ENCODE measurements around the gene PRKG1. TPM values are rescaled to one million over a fixed set of nuclear protein-coding genes. Genes with fewer than 3 reads are reported as not detected.

The PRKG1 gene
- total and polyA plus RNA-seq, 4 donors, result 0.46 to 5.1 (median 1.5) TPM

DNA sequence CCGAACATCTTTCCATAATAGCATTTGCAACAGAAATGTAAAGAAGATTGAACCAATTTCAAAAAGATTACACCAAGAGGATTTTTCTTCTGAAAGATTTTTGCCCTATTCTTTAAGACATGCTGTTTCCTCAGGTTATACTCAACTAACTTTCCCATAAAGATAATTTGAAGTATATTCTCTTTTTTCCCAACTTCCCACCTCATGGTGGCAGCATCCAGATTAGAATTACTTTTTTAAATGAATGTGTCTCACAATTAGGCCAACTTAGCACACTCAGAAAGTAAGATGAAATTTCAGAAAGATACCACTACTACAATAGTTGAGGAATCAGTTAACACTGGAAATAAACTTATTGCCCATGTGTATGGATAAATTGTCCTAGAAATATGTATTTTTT is 803.3 kb downstream of the PRKG1 start:
- H3K4me1 ChIP-seq (ENCODE audit: control insufficient read depth in 4 of 4, insufficient read depth in 4 of 4, low read length in 3 of 4), result no peaks in the 10 kb centered on the region
- H3K9me3 ChIP-seq (ENCODE audit: control insufficient read depth in 4 of 4, low read length in 3 of 4), result no peaks in the 10 kb centered on the region
- 86% methylated on average over 1 of the region's 1 CpG for WGBS
- TF ChIP-seq JUND (IDR thresholded peaks at IDR 0.05), result no peak
- TF ChIP-seq, protein P1, sequence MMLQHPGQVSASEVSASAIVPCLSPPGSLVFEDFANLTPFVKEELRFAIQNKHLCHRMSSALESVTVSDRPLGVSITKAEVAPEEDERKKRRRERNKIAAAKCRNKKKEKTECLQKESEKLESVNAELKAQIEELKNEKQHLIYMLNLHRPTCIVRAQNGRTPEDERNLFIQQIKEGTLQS (IDR thresholded peaks at IDR 0.05), result no peak
- no peak for TF ChIP-seq HNF4G (IDR thresholded peaks at IDR 0.05)
- TF ChIP-seq FOXA1 (IDR thresholded peaks at IDR 0.05), result no peak
- no peak for TF ChIP-seq RAD21 (IDR thresholded peaks at IDR 0.05)
- TF ChIP-seq YY1 (IDR thresholded peaks at IDR 0.05), result no peak
- TF ChIP-seq EGR1 (IDR thresholded peaks at IDR 0.05; ENCODE audit: low read depth in 2 of 2), result no peak
- TF ChIP-seq HNF4A (conservative IDR thresholded peaks at IDR 0.05), result no peak
- TF ChIP-seq, protein P2, sequence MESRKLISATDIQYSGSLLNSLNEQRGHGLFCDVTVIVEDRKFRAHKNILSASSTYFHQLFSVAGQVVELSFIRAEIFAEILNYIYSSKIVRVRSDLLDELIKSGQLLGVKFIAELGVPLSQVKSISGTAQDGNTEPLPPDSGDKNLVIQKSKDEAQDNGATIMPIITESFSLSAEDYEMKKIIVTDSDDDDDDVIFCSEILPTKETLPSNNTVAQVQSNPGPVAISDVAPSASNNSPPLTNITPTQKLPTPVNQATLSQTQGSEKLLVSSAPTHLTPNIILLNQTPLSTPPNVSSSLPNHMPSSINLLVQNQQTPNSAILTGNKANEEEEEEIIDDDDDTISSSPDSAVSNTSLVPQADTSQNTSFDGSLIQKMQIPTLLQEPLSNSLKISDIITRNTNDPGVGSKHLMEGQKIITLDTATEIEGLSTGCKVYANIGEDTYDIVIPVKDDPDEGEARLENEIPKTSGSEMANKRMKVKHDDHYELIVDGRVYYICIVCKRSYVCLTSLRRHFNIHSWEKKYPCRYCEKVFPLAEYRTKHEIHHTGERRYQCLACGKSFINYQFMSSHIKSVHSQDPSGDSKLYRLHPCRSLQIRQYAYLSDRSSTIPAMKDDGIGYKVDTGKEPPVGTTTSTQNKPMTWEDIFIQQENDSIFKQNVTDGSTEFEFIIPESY (IDR thresholded peaks at IDR 0.05), result no peak
- no peak for TF ChIP-seq NR2F2 (IDR thresholded peaks at IDR 0.05)
- TF ChIP-seq, protein P3, sequence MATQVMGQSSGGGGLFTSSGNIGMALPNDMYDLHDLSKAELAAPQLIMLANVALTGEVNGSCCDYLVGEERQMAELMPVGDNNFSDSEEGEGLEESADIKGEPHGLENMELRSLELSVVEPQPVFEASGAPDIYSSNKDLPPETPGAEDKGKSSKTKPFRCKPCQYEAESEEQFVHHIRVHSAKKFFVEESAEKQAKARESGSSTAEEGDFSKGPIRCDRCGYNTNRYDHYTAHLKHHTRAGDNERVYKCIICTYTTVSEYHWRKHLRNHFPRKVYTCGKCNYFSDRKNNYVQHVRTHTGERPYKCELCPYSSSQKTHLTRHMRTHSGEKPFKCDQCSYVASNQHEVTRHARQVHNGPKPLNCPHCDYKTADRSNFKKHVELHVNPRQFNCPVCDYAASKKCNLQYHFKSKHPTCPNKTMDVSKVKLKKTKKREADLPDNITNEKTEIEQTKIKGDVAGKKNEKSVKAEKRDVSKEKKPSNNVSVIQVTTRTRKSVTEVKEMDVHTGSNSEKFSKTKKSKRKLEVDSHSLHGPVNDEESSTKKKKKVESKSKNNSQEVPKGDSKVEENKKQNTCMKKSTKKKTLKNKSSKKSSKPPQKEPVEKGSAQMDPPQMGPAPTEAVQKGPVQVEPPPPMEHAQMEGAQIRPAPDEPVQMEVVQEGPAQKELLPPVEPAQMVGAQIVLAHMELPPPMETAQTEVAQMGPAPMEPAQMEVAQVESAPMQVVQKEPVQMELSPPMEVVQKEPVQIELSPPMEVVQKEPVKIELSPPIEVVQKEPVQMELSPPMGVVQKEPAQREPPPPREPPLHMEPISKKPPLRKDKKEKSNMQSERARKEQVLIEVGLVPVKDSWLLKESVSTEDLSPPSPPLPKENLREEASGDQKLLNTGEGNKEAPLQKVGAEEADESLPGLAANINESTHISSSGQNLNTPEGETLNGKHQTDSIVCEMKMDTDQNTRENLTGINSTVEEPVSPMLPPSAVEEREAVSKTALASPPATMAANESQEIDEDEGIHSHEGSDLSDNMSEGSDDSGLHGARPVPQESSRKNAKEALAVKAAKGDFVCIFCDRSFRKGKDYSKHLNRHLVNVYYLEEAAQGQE (IDR thresholded peaks at IDR 0.05), result no peak
- TF ChIP-seq, protein P4, sequence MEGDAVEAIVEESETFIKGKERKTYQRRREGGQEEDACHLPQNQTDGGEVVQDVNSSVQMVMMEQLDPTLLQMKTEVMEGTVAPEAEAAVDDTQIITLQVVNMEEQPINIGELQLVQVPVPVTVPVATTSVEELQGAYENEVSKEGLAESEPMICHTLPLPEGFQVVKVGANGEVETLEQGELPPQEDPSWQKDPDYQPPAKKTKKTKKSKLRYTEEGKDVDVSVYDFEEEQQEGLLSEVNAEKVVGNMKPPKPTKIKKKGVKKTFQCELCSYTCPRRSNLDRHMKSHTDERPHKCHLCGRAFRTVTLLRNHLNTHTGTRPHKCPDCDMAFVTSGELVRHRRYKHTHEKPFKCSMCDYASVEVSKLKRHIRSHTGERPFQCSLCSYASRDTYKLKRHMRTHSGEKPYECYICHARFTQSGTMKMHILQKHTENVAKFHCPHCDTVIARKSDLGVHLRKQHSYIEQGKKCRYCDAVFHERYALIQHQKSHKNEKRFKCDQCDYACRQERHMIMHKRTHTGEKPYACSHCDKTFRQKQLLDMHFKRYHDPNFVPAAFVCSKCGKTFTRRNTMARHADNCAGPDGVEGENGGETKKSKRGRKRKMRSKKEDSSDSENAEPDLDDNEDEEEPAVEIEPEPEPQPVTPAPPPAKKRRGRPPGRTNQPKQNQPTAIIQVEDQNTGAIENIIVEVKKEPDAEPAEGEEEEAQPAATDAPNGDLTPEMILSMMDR (IDR thresholded peaks at IDR 0.05; ENCODE audit: low read depth, low read length, missing input control), result no peak
- TF ChIP-seq TAF1 (conservative IDR thresholded peaks at IDR 0.05), result no peak
- TF ChIP-seq, protein P5, sequence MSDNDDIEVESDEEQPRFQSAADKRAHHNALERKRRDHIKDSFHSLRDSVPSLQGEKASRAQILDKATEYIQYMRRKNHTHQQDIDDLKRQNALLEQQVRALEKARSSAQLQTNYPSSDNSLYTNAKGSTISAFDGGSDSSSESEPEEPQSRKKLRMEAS (IDR thresholded peaks at IDR 0.05), result no peak
- TF ChIP-seq FOXA2 (IDR thresholded peaks at IDR 0.05), result no peak
- no peak for TF ChIP-seq SP1 (IDR thresholded peaks at IDR 0.05)
- H3K9ac ChIP-seq (ENCODE audit: low read depth in 1 of 2, low read length in 2 of 2), result no peak overlapping the region
- H3K27ac ChIP-seq (ENCODE audit: low read depth in 1 of 2, low read length in 2 of 2), result no peak overlapping the region
- H3K4me3 ChIP-seq (ENCODE audit: low read depth in 1 of 3, low read length in 3 of 3), result no peak overlapping the region
- no peak for DNase-seq (ENCODE audit: low spot score)
- no peaks in the 10 kb centered on the region for H3K36me3 ChIP-seq (ENCODE audit: control insufficient read depth in 4 of 4, insufficient read depth in 3 of 4, low read depth in 1 of 4, low read length in 3 of 4)
- H3K27me3 ChIP-seq (ENCODE audit: control insufficient read depth in 4 of 4, insufficient read depth in 4 of 4, low read length in 3 of 4), result peaks cover 0 to under 1% (median 0%) of the 10 kb centered on the region in 4 donors

DNA sequence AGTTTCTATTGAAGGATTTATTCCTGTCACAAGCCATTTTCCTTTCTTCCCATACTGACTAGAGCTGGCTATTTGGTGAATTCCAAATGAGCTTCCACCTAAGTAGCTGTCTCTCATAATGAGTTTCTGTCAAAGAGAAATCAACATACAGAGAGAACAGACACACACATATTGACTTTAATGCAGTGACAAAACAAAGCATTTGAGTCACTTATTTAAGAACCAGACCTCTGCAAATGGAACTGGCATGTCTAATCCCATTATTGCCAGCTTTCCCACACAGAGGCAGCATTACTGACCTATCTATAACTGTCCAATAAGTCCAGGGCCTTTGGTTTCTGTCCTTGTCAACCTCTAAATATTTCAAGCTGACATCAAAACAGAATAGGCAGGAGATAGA is 804.4 kb downstream of the PRKG1 start:
- DNase-seq (ENCODE audit: low spot score), result no peak
- Histone ChIP-seq H3K9ac (ENCODE audit: low read depth in 1 of 2, low read length in 2 of 2) (peak overlapping the region in 1 of 2 donors; percentile 39), H3K27me3 (ENCODE audit: control insufficient read depth in 4 of 4, insufficient read depth in 4 of 4, low read length in 3 of 4) (peaks cover 0 to 3% (median 0%) of the 10 kb centered on the region in 4 donors), H3K9me3 (ENCODE audit: control insufficient read depth in 4 of 4, low read length in 3 of 4) (no peaks in the 10 kb centered on the region), H3K4me1 (ENCODE audit: control insufficient read depth in 4 of 4, insufficient read depth in 4 of 4, low read length in 3 of 4) (no peaks in the 10 kb centered on the region), H3K4me3 (ENCODE audit: low read depth in 1 of 3, low read length in 3 of 3) (no peak overlapping the region), H3K27ac (ENCODE audit: low read depth in 1 of 2, low read length in 2 of 2) (no peak overlapping the region), H3K36me3 (ENCODE audit: control insufficient read depth in 4 of 4, insufficient read depth in 3 of 4, low read depth in 1 of 4, low read length in 3 of 4) (no peaks in the 10 kb centered on the region)
- TF ChIP-seq RXRA (IDR thresholded peaks at IDR 0.05), result no peak
- TF ChIP-seq, protein P3 (IDR thresholded peaks at IDR 0.05), result no peak
- no peak for TF ChIP-seq RAD21 (IDR thresholded peaks at IDR 0.05)
- no peak for TF ChIP-seq EGR1 (IDR thresholded peaks at IDR 0.05; ENCODE audit: low read depth in 2 of 2)
- no peak for TF ChIP-seq TAF1 (conservative IDR thresholded peaks at IDR 0.05)
- TF ChIP-seq, protein P1 (IDR thresholded peaks at IDR 0.05), result no peak
- no peak for TF ChIP-seq NR2F2 (IDR thresholded peaks at IDR 0.05)
- TF ChIP-seq FOXA1 (IDR thresholded peaks at IDR 0.05), result no peak
